Heart right ventricle (tissue), 16 donors: ENCODE results near the gene RANBP3. TPM values are rescaled to one million over a fixed set of nuclear protein-coding genes. Genes with fewer than 3 reads are reported as not detected.
A peak's percentile ranks its signal among the peaks of the same experiment; 100 is the strongest.

ENCODE experiments used
- ATAC-seq, 8 donors: fragments of 200-7000 bp; cut with Tn5 transposase; one replicate each; pipeline ENCODE4 v1.9.1; 2020; ENCODE audit warnings: mild to moderate bottlenecking in 8 of 8, moderate library complexity in 8 of 8, moderate number of reproducible peaks in 1 of 8
- DNase-seq, 2 donors: peaks; one replicate each; pipeline ENCODE4 v3.0.0-alpha.2; 2020
- H3K27ac ChIP-seq, 10 donors: fragments of 200-600 bp; sonication (generic) in 2 of 10; one replicate each; pipeline versions ENCODE4 v1.5.0 to v1.8.0; 2020 to 2022; ENCODE audit warnings: mild to moderate bottlenecking in 3 of 10
- H3K27me3 ChIP-seq, 7 donors: fragments of 200-600 bp; one replicate each; pipeline ENCODE4 v1.8.0; 2021 to 2022; ENCODE audit warnings: mild to moderate bottlenecking in 2 of 7
- H3K36me3 ChIP-seq, 9 donors: fragments of 200-600 bp; sonication (generic) in 1 of 9; one replicate each; pipeline versions ENCODE4 v1.5.0 to v1.8.0; 2020 to 2022; ENCODE audit warnings: mild to moderate bottlenecking in 2 of 9
- H3K4me1 ChIP-seq, 9 donors: fragments of 200-600 bp; sonication (generic) in 1 of 9; one replicate each; pipeline versions ENCODE4 v1.5.0 to v1.8.0; 2020 to 2022; ENCODE audit warnings: mild to moderate bottlenecking in 4 of 9
- H3K4me3 ChIP-seq, 10 donors: fragments of 200-600 bp; sonication (generic) in 2 of 10; one replicate each; pipeline versions ENCODE4 v1.5.0 to v1.8.0; 2020 to 2022; ENCODE audit warnings: mild to moderate bottlenecking in 7 of 10, moderate library complexity in 2 of 10
- H3K9me3 ChIP-seq, 11 donors: fragments of 200-600 bp in 10 of 11; sonication (generic) in 2 of 11; one replicate each; pipeline versions ENCODE4 v1.5.0 to v1.8.0; 2013 to 2022; ENCODE audit warnings: mild to moderate bottlenecking in 2 of 11, control low read depth in 1 of 11, moderate library complexity in 1 of 11
- WGBS, 2 donors: extraction: QIAGEN DNeasy Blood & Tissue Kit; methylation state at CpG; one replicate each; pipeline ENCODE4 v1.1.7; 2013; ENCODE audit warnings: inconsistent platforms in 1 of 2; 5-methylcytosine and 5-hydroxymethylcytosine counted together
- intact Hi-C, 10 donors: fragments of 100-400 bp; cut with DNase I; formaldehyde crosslinking; loops; one replicate each; pipeline versions ENCODE4 v1.11.1 to v1.14.2; 2022
- polyA plus RNA-seq, 2 donors: library from polyadenylated mRNA; stranded (reverse); fragments of 200-250 nt; gene quantifications; one replicate each; pipeline ENCODE4 v1.2.3, GENCODE V29; 2013
- total RNA-seq, 10 donors: library from RNA; stranded (reverse); fragmentation: NEBNext Ultra II Directional in 3 of 10; extraction: Animal tissue kit (Norgen Biotek cat#: 25700) in 3 of 10; gene quantifications; one replicate each; pipeline versions ENCODE4 v1.2.1 to v1.2.4, GENCODE V29; 2021 to 2023
- TF ChIP-seq, protein P1 (sequence below), 9 donors: fragments of 200-600 bp; sonication (generic) in 2 of 9; IDR thresholded peaks; one replicate each; pipeline versions ENCODE4 v1.5.0 to v1.8.0; 2021 to 2022; ENCODE audit warnings: antibody characterized with exemption in 9 of 9, mild to moderate bottlenecking in 5 of 9, moderate library complexity in 1 of 9
- donor health status: Arrhythmogenic right ventricular cardiomyopathy.
- donor health status: ischemic (EF 13 %, LVEDD 7.1; RV severe dilation, severe dysfunction).
- donor health status: healthy with polysubstance abuse.
- donor health status: DM: no; HTN: yes; CAD: no.
- donor health status: DM: no; HTN: no; CAD: no.
- donor health status: ischemic (EF 25% LVEDD 6.9; RV normal size, moderate dysfunction).
- donor health status: ischemic (EF 25% LVEDD 5.7; RV mildly dilated, moderate dysfunction).
- donor health status: healthy.
- donor health status: DM: yes; HTN: yes; CAD: no.
- donor health status: Ischemic cardiomyopathy.
- donor health status: ischemic (EF 35%, LVEDD 5.7; RV mildly dilated, moderate dysfunction).
- donor health status: nonischemic (EF 11% LVEDD 7.7; RV severe dilation, severe dysfunction).
- donor health status: DM: yes; HTN: yes; CAD: no.
- donor health status: PGD.
- donor health status: ischemic (EF 29% LVEDD 5.4; RV normal size, mild dysfunction).
- donor health status: nonischemic (EF 23%, LVEDD 6.1; RV moderate dilation, normal function).

The RANBP3 gene
- total and polyA plus RNA-seq, 12 donors, result 29.5 to 76.1 (median 63.0) TPM

DNA sequence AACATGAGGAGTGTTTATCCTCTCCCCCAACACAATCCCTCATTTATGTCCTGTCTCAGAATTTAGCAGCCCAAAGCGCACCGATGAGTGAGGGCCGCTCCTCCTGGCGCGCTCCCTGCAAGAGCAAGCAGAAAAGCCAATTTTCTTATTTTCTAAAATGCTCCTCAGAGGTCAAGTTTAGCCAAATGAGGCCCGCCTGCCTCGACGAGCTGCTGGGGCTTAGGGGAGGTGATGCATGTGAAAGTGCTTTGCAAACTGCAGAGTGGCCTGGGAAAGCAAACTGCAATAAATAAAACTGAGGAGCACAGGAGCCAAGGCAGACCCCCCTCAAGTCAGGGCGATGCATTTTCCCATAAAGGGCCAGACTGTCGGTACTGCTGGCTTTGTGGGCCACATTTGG is 34.9 kb downstream of the RANBP3 start:
- peaks cover 0 to 49% (median 8%) of the 10 kb centered on the region in 9 donors for H3K36me3 ChIP-seq
- no peak for DNase-seq
- 78% methylated on average over 10 of the region's 10 CpGs for WGBS, 2 donors
- ATAC-seq, result no peak
- no peaks in the 10 kb centered on the region for H3K27me3 ChIP-seq
- H3K4me3 ChIP-seq, result no peak overlapping the region
- H3K9me3 ChIP-seq, result no peaks in the 10 kb centered on the region
- H3K4me1 ChIP-seq, result peaks cover 11 to 58% (median 31%) of the 10 kb centered on the region in 9 donors
- intact Hi-C loops, result no loop called here
- peak overlapping the region in 1 of 10 donors; percentile 7 for H3K27ac ChIP-seq
- TF ChIP-seq, protein P1, sequence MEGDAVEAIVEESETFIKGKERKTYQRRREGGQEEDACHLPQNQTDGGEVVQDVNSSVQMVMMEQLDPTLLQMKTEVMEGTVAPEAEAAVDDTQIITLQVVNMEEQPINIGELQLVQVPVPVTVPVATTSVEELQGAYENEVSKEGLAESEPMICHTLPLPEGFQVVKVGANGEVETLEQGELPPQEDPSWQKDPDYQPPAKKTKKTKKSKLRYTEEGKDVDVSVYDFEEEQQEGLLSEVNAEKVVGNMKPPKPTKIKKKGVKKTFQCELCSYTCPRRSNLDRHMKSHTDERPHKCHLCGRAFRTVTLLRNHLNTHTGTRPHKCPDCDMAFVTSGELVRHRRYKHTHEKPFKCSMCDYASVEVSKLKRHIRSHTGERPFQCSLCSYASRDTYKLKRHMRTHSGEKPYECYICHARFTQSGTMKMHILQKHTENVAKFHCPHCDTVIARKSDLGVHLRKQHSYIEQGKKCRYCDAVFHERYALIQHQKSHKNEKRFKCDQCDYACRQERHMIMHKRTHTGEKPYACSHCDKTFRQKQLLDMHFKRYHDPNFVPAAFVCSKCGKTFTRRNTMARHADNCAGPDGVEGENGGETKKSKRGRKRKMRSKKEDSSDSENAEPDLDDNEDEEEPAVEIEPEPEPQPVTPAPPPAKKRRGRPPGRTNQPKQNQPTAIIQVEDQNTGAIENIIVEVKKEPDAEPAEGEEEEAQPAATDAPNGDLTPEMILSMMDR (IDR thresholded peaks at IDR 0.05), result no peak

DNA sequence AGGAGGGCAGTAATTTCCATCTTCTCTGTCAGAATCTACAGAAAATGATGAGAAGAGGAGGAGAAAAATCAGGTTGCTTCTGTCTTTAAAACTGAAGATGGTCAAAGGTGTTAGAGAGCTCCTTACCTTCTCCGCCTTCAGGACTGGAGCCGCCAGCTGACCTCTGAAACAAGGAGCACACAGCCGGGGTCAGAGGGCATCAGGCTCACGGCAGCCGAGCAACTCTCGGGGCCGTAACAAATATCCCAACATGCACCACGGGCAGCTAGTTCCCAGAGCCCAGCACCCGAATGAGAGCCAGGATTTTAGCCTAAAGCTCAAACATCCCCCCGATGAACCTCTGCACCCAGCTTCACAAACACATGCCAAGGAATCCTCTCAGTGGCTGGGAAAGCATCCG is 36.3 kb downstream of the RANBP3 start:
- Histone ChIP-seq H3K27me3 (no peaks in the 10 kb centered on the region), H3K4me3 (no peak overlapping the region), H3K27ac (no peak overlapping the region), H3K4me1 (peaks cover 4 to 44% (median 22%) of the 10 kb centered on the region in 9 donors), H3K9me3 (no peaks in the 10 kb centered on the region), H3K36me3 (peaks cover 0 to 63% (median 8%) of the 10 kb centered on the region in 9 donors)
- TF ChIP-seq, protein P1 (IDR thresholded peaks at IDR 0.05), result no peak
- intact Hi-C loops, result no loop called here
- no peak for DNase-seq
- WGBS, 2 donors, result 84 to 89% methylated on average over 11 of the region's 11 CpGs
- no peak for ATAC-seq

DNA sequence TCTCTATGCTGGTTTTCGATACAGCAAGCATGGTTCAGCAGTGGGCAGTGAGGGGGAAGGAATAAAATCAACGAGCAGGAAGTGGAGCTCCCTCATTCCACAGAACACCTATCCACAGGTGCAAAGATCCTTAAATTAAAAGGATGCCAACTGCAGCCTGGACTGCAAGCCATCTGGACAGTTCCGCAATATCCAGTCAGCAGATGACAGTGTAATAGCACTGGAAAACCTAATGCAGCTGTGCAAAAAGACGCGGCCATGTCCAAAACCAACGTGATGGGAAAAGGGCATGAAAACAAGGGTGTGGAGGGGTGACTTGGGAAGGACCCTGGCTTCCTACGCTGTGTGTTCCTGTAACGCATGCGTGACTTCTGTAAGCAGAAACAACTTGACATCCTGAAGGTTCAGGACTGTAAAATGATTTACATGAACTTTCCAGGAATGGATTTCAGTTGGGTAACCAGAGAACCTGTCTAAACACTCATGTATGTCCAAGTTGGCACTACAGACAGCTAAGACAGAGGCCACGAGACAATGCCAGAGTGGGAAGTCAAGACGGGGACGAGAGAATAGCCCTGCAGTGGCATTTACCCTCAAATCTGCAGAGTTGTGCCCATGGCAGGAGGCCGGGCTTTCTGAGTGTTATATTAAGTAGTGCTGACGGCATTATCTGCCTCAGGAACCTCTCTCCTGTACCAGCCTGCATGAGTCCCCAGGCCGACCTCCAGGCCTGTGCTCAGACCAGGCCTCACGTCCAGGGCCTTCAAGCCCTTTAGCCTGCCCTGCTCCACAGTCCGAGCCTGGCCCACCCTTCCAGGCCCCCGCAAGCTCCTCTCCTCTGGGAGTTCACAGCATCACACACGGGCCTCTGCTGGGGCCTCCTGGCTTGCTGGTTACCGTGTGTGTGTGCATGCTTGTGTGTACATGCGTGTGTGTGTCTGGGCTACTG is 37.4 kb downstream of the RANBP3 start:
- DNase-seq (no peak), ATAC-seq (peak in 5 of 8 donors; percentile 32 to 73 (median 37))
- no peak overlapping the region for H3K4me3 ChIP-seq
- no peaks in the 10 kb centered on the region for H3K27me3 ChIP-seq
- WGBS, 2 donors, result 73 to 82% methylated on average over 21 of the region's 21 CpGs
- TF ChIP-seq, protein P1 (IDR thresholded peaks at IDR 0.05), result no peak
- intact Hi-C loops, result no loop called here
- peaks cover 0 to 68% (median 8%) of the 10 kb centered on the region in 9 donors for H3K36me3 ChIP-seq
- no peaks in the 10 kb centered on the region for H3K9me3 ChIP-seq
- peaks cover 6 to 46% (median 27%) of the 10 kb centered on the region in 9 donors for H3K4me1 ChIP-seq
- H3K27ac ChIP-seq, result peak overlapping the region in 5 of 10 donors; percentile 18 to 67 (median 63)

DNA sequence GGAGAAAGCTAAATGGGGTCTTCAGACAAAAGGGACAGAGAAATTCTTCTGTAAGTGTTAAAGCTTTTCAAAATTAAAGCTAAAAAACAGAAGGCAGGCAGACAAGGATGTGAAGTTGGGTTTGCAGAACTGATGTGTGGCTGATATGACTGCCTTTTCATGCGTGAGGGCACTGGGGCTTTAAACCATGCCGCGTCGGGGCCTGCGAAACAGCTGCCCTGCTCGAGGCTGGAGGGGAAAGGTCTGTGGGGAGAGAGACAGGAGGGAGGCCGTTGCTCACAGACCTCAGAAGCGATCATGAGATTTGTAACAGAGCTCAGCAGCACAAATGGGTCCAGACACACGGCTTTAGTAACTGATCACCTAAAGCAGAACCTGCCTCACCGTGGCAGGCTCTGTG is 40.4 kb downstream of the RANBP3 start:
- peaks cover 6 to 59% (median 44%) of the 10 kb centered on the region in 9 donors for H3K4me1 ChIP-seq
- peak overlapping the region in 3 of 10 donors; percentile 20 to 22 (median 20) for H3K27ac ChIP-seq
- TF ChIP-seq, protein P1 (IDR thresholded peaks at IDR 0.05), result no peak
- intact Hi-C loops, result no loop called here
- H3K36me3 ChIP-seq, result peaks cover 0 to 89% (median 8%) of the 10 kb centered on the region in 9 donors
- no peak for DNase-seq
- H3K4me3 ChIP-seq, result no peak overlapping the region
- no peaks in the 10 kb centered on the region for H3K27me3 ChIP-seq
- ATAC-seq, result no peak
- 85% methylated on average over 10 of the region's 10 CpGs for WGBS, 2 donors
- no peaks in the 10 kb centered on the region for H3K9me3 ChIP-seq
